NCI-H2107 treated with DMSO at 0.1 percent for 48 hours (cell line): ENCODE results near the gene SEMA7A.

Source experiments
- DNase-seq: peaks from one replicate; lab custom pipeline; 2025; ENCODE audit not compliant: unreplicated experiment; lab: John Stamatoyannopoulos, UW

Gene SEMA7A

GRCh38 chr15:74431116-74431515 is 2.6 kb downstream of the SEMA7A start:
- no peak for DNase-seq

DNA sequence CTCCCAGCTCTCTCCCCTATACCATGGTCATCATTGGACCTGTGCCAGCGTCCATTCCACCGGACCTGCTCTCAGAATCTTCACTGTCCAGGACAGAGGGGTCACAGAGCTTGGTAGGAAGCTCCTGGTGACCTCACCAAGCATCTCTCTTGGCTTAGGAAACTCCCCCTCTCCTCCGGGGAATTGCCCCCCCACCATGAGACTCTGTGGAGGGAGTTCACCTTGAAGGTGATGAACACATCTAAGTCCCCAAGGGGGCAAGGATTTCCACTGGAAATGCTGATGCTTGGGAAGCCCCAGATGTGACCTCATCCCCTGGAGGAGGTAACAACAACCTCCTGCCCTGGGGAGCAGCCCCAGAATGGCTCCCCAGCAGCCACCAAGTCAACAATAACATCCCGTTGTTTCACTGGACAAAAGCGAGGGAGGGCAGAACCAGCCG is 3.2 kb downstream of the SEMA7A start:
- no peak for DNase-seq

- no peak for DNase-seq
Measured at GRCh38 chr15:74429781-74430400, 3.9 kb downstream of the SEMA7A start.

- DNase-seq, result no peak
Measured at GRCh38 chr15:74428970-74429780, 4.6 kb downstream of the SEMA7A start.

DNA sequence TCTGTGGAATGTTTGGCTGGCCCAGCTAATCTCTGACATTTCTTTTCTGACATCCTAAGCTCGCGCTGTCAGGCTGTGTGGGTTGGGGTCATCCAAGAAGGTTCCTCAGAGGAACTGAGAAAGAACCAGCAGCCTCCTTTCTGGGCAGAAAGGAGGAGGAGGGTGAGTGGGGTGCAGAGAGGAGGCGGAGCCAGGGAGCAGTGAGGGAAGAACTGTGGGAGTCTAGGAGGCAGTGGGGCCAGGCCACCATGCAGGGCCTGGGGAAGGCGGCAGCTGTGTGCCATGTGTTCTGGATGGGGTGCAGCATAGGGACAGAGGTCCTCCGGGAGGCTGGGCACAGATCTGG is 5.3 kb downstream of the SEMA7A start:
- no peak for DNase-seq

DNA sequence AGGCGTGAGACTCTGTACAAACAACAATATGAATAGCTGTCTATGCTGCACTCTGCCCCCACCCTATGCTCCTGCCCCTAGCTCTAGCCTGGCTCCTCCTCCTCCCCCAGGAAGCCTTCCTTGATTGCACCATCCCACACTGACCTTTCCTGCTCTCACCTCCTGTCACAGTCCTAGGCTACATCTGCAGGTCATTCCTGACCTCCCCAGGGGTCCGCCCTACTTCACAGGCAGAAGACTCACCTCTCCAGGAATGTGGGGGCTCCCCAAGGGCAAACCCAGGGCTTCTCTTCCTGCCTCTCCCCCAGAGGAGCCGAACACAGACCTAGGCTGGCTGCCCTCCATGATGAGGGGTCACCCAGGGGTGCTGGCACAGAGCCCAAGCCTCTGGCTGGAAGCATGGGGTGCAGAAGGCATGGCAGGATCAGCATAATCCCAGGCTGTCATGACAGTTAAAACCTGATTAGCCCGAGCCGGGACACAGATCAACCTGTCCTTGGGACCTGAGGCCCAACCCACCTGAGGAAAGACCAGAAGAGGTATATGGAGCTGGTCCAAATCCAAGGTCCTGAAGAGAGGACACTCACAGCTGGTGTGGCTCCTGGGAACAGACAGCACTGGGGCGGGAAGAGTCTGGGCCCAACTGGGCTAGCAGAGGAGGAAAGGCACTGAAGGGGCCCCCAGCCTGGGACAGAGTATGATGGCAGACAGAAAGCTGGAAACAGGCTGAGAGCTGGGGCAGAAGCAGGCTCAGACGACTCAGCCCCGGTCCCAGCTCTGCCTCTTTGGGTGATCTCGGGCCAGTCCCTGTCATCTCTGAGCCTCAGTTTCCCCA is 5.9 kb downstream of the SEMA7A start:
- no peak for DNase-seq

- DNase-seq, result no peak
Measured at GRCh38 chr15:74426404-74427281, 7.1 kb downstream of the SEMA7A start.

DNA sequence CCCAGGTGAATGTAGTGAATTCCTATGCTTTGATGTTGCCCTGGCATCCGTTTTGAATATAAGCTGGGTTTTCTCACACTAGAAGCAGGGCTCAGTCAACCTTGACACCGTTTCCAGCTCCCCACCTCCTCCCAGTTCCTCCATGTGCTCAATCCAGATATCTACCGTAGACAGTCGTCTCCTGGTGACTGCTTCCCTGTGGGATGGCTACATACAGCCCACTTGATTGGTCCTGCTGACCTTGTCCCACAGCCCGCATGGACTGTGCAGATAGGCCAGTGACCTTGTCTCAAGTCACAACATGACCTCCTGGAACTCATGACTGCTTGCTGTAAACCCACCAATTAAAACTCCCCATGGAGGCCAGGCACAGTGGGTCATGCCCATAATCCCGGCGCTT is 8.1 kb downstream of the SEMA7A start:
- DNase-seq, result no peak

DNA sequence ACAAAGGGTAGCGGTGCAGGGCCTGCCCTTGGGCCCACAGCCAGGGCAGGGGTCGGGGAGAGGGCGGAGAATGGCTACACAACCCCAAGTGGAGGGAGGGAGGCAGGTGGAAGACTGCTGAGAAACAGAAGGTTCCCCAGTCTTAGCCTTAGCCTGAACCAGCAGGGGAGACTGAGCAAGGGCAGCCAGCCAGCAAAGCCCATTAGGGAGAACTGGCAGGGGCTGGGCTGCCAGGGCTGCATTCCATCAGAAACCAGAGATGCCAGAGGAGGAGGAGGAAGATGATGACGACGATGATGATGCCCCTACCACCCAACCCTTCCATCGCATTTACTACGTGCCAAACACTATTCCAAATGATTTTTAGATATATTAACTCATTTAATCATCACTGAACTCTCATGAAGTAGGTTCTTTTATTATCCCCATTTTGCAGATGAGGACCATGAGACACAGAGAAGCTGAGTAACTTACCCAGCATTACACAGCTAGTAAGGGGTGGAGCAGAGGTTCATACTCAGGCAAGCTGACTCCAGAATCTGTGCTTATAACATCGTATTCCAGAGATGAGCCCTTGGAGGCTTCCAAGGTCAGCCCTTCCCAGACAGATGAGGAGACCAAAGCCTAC is 8.7 kb downstream of the SEMA7A start:
- DNase-seq, result no peak

GRCh38 chr15:74423431-74424257 is 10.1 kb downstream of the SEMA7A start:
- no peak for DNase-seq

- DNase-seq, result no peak
Measured at GRCh38 chr15:74422652-74423430, 10.9 kb downstream of the SEMA7A start.

DNA sequence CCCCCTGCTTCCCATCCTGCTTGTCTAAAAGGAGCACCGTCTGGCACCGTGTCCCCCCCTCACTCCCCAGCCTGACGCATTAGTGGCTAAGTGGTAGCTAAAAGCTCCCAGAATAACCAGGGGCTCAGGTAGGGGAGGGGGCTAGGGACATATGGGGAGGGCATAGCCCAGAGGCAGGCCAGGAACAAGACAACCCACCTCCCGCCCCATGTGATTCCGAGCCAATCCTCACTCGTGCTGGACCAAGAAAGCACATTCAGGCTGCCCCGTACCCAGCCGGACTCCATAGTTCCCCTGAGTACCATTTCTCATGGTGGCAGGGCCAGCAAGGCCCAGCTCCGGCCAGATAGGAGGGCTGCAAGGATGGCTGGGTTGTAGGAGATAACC is 11.5 kb downstream of the SEMA7A start:
- DNase-seq, result no peak

DNA sequence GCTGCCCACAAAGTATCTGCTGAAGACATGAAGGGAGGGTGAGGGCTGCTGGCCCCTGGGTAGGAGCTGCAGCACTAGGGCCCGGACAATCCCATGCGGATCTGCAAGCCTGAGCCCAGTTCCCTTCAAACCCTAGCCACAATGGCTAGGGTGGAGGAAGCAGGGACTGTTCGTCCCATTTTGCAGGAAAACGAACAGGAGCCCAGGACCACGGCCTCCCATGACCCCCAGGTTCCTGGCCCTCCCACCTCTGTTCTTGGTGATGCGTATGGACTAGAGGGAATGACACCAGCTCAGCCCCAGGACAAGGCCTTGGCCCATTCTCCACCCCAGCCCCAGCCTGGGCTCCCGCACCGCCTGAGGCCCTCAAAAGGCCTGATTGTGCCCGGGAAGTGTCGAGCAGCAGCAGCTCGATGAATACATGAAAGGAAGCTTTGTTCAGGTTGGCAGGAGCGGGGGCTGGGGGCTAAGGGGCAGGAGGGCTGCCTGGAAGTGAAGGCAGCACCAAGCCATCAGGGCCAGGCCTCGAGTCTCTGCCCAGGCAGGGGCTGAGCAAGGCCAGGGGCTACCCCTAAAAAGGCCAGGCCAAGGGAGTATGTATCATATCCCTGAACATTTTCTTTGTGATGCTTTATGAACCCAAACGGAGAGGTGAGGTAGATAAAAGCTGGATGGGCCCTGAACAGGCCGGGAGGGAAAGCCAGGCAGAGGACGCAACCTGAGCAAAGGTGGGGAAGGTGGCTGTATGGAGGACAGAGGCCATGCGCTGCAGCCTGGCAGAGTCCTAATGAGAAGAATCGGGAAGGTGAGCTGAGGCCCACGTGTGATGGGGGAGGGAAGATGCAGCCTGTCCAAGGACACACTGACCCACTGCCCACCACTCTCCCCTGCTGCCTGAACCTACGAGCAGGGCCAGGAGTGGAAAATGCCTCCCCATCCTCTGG is 12.2 kb downstream of the SEMA7A start:
- DNase-seq, result no peak

GRCh38 chr15:74420193-74420905 is 13.4 kb downstream of the SEMA7A start:
- DNase-seq, result no peak

- DNase-seq, result no peak
Measured at GRCh38 chr15:74419432-74419831, 14.3 kb downstream of the SEMA7A start.

DNA sequence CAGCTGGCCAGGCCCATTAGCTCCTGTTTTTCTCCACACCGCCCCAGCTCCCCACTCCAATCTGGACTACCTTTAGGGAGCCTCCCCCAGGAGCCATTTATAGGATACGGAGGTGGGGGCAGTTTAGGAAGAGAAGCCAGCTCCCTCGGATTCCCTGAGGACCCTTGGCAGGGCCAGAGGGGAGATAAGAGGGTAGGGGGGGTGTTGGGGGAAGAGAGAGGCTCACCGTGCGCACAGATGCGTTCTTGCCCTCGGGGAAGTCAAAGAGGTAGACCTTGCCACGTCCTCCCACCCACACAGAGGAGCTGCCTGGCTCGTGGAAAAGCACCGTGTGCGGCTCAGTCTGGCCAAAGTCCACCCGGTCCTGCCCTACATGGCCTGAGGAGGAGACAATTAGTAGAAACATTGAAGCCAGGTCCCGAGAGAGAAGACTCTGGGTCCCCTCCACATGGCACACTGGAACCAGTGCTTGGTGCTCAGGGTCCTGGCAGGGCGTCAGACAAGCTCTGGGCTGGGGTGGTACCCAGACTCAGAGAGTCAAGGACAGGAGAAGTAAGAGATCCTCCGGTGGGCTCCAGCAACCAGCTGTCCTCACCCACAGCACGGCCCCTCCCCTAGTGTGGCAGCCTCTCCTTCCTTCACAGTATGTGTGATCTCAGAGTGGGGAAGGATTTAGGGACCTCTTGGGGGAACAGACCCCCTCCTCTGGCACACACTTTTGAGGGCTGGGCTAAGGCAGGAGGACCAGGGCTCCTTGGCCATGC is 15.0 kb downstream of the SEMA7A start:
- no peak for DNase-seq
